ENCODE data around the gene AGTR1. TPM values are rescaled to one million over a fixed set of nuclear protein-coding genes. Genes with fewer than 3 reads are reported as not detected.

The AGTR1 gene
- total RNA-seq, 1 donor, result 0.43 TPM

- no peak for TF ChIP-seq CTCF (IDR thresholded peaks at IDR 0.05; ENCODE audit: insufficient read depth, low read depth, low read length)
- no peak overlapping the region for H3K4me3 ChIP-seq (ENCODE audit: low read depth, low read length)
- DNase-seq (ENCODE audit: low read depth), result no peak
Observed at GRCh38 chr3:148680289-148680688, 17.4 kb upstream of the AGTR1 start.

- DNase-seq (ENCODE audit: low read depth), result no peak
- no peak for TF ChIP-seq CTCF (IDR thresholded peaks at IDR 0.05; ENCODE audit: insufficient read depth, low read depth, low read length)
- no peak overlapping the region for H3K4me3 ChIP-seq (ENCODE audit: low read depth, low read length)
Observed at GRCh38 chr3:148681080-148681479, 16.6 kb upstream of the AGTR1 start.

- no peak overlapping the region for H3K4me3 ChIP-seq (ENCODE audit: low read depth, low read length)
- DNase-seq (ENCODE audit: low read depth), result no peak
- TF ChIP-seq CTCF (IDR thresholded peaks at IDR 0.05; ENCODE audit: insufficient read depth, low read depth, low read length), result no peak
Observed at GRCh38 chr3:148682997-148683396, 14.7 kb upstream of the AGTR1 start.

GRCh38 chr3:148694116-148694515, 3.6 kb upstream of the AGTR1 start:
- no peak overlapping the region for H3K4me3 ChIP-seq (ENCODE audit: low read depth, low read length)
- no peak for TF ChIP-seq CTCF (IDR thresholded peaks at IDR 0.05; ENCODE audit: insufficient read depth, low read depth, low read length)
- DNase-seq (ENCODE audit: low read depth), result no peak

GRCh38 chr3:148698190-148698810, 597 bp downstream of the AGTR1 start:
- no peak for DNase-seq (ENCODE audit: low read depth)
- no peak for TF ChIP-seq CTCF (IDR thresholded peaks at IDR 0.05; ENCODE audit: insufficient read depth, low read depth, low read length)
- peak overlapping the region; percentile 56 for H3K4me3 ChIP-seq (ENCODE audit: low read depth, low read length)

- TF ChIP-seq CTCF (IDR thresholded peaks at IDR 0.05; ENCODE audit: insufficient read depth, low read depth, low read length), result no peak
- DNase-seq (ENCODE audit: low read depth), result no peak
- H3K4me3 ChIP-seq (ENCODE audit: low read depth, low read length), result no peak overlapping the region
Observed at GRCh38 chr3:148705314-148705713, 7.6 kb downstream of the AGTR1 start.
